ENCODE measurements around the gene SLC2A9.

SLC2A9 gene

GRCh38 chr4:10020871-10021652, at the start of gene SLC2A9:
Gene SLC2A9, minus strand, starts transcription at chr4:10021497. Its CDS starts 68 bp downstream, at chr4:10021429.
- DNase-seq, result no peak

GRCh38 chr4:10069075-10069642, 47.9 kb upstream of the SLC2A9 start:
- DNase-seq, result no peak

- DNase-seq, result no peak
Measured at GRCh38 chr4:10066670-10067651, 45.7 kb upstream of the SLC2A9 start.

DNA sequence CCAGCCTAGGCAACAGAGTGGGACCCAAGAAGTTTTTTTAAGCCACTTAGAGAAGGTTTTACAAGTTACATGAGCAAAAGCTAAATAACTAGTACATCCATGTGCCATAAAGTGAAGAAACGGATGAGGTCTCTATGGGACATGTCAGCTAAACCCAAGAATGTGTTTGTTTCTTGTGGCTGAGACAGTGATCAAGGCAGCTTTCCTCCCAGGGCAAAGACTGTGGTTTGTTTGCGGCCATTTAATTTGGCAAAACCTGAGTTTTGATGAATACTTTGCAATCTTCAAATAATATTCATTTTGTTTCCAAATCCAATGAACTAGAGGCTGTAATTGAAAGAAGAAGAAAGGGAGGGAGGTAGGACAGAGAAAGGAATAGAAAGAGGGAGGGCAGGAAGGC, 44.9 kb upstream of the SLC2A9 start:
- DNase-seq, result no peak

GRCh38 chr4:10063544-10064300, 42.4 kb upstream of the SLC2A9 start:
- DNase-seq, result peak; percentile 85

DNA sequence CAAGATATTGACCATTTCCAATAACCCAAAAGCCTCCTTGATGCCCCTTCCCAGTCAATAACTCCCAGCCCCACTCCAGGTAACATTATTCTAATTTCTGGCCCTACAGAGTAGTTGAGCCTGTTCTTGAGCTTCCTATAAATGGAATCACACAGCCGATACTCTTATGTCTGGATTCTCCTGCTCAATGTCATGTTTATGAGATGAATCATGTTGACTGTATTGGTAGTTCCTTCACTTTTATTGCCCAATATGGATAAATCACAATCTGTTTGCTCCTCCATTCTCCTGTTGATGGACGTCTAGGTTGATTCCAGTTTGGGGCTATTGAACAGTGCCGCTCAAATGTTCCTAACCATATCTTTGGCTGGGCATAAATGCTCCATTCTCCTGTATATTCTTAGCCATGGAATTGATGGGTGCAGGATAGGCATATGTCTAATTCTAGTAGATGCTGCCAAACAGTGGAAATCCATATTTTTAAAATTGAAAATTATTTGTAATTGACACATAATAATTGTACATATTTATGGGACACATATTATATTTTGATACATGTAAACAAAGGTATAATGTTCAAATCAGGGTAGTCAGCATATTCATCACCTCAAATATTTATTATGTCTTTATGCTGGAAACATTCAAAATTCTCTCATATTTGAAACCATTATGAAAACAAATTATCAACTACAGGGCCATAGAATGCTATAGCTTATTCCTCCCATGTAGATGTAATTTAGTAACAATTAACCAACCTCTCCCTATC, 40.5 kb upstream of the SLC2A9 start:
- no peak for DNase-seq

DNA sequence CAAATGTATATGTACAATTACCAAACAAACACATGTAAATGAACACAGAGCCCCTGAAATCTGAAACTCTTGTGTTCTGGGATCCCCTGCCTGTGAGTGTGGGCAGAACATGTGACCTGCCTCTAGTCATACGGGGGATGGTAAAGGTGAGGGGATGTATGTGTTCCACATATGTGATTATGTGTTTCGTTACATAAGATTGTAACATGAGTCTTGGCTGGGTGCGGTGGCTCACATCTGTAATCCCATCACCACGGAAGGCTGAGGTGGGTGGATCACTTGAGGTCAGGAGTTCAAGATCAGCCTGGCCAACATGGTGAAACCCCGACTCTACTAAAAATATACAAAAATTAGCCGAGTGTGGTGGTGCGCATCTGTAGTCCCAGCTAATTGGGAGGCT, 37.1 kb upstream of the SLC2A9 start:
- no peak for DNase-seq

GRCh38 chr4:10057023-10057395, 35.7 kb upstream of the SLC2A9 start:
- DNase-seq, result no peak

- DNase-seq, result no peak
Measured at GRCh38 chr4:10056334-10057022, 35.2 kb upstream of the SLC2A9 start.

DNA sequence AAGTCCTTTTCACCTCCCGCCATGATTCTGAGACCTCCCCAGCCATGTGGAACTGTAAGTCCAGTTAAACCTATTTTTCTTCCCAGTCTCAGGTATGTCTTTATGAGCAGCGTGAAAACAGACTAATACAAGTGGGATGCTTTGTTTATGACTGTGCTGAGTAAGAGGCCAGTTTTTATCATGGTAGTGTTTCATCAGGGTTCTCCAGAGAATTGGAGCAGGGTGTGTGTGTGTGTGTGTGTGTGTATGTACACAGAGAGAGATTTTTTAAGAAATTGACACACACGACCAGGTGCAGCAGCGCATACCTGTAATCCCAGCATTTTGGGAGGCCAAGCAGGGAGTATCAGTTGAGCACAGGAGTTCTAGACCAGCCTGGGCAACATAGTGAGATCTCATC, 34.6 kb upstream of the SLC2A9 start:
- DNase-seq, result no peak

DNA sequence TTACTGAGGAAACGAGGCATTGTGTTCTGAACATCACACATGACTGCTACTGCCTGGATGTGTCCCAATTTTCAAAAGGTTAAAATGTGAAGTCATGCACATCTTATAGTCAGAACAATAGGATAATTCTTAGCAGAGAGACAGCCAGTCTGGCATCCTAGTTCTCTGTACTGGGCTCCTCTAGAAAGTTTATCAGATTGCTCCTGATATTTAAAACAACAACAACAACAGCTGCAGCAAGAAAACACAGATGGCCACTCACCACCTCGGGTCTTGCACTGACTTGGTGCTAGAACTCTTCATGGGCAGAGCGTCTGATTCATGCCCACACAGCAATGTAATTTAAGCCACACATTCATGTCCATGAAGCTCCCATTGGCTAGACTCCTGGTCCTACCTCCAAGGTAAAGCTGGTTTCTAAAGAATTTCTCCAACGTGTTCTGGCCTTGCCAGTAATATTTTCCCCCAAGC, 33.3 kb upstream of the SLC2A9 start:
- peak; percentile 47 for DNase-seq

DNA sequence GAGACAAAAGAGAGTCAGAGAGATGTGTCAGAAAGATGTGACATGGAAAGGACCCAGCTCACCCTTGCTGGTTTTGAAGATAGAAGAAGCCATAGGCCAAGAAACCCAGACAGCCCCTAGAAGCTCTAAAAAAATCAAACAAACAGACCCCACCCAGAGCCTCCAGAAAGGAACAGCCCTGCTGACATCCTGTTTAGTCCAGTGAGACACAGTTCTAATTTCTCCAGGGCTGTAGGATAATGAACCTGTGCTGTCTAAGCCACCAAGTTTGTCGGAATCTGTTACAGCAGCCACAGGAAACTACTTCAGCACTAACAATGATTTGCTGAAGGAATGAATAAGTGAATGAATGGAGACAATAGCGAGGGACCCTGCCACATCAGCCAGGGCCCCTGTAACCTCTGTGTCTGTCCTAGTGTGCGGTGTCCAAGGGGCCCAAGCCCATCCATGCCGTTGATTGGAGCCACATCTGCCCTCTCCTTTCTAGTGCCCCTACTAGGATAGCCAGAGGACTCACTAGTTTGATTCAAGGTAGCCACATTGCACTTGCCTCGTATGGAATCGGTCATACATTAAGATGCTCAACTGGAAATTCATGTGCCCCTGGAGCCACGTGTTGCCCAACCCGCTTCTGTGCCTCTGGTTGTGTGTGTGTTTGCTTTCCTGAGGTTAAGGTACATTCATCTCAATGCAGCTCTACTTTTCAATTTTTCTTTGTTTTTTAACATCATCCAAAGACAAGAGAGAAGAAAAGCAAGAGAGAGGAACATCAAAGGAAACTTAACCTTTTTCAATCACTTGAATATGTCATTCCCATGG, 32.5 kb upstream of the SLC2A9 start:
- peak; percentile 33 for DNase-seq

DNA sequence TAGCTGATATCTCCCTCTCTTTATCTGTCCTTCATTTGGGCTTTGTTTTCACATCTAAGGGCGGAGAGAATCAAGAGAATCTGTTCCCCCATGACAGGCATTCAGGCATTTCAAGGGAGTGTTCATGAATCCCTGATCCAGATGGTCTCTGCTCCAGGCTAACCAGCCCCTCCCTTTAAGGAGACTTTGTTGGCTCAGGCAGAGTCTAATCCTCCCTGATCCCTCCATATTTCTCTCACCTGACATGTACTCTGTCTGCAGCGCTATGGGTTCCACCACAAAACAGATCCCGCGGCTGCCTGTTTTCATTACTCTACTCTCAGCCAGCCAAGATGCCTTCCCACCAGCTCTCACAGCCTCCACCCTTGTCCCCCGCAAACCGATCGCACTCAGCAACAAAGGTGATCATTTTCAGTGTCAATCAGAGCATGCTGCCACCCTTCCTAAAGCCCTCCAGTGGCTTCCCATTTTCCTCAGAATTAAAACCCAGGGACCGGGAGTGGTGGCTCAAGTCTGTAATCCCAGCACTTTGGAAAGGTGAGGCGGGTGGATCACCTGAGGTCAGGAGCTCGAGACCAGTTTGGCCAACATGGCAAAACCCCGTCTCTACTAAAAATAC, 30.3 kb upstream of the SLC2A9 start:
- DNase-seq, result no peak

GRCh38 chr4:10050721-10051120, 29.4 kb upstream of the SLC2A9 start:
- DNase-seq, result no peak

- DNase-seq, result no peak
Measured at GRCh38 chr4:10050261-10050661, 29.0 kb upstream of the SLC2A9 start.

DNA sequence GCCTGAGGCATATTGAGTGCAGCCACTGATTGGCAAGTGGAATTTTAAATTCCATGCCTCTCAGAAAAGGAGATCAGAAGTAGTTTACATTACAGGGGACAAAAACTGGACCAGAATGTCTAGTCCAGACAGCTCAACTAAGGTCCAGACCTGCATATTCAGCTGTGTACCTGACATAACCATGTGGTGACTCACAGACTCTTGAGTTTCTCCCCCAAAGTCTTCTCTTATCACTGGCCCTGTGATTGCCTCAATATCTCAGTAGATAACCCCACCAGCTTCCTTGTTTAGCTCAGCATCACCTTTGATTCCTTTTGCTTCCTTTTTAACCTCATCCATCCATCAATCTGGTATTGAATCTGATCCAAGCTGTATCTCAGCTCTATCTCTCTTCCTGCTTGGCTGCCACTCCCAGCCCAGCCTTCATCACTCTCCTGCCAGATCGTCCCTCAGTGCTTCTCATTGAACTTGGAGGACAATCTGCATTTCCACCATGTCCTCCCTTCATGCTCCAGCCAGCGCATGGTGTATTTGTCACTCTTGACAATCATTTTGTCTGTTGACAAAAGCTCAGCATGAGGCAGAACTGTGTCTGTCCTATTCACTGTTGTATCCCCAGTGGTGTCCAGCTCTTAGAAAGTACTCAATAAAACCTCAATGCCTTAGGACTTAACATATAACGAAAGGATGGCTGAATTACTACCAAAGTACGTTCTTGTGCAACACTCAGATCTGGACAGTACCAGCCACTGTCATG, 27.8 kb upstream of the SLC2A9 start:
- DNase-seq, result peak; percentile 55

- DNase-seq, result no peak
Measured at GRCh38 chr4:10047967-10048366, 26.7 kb upstream of the SLC2A9 start.

DNA sequence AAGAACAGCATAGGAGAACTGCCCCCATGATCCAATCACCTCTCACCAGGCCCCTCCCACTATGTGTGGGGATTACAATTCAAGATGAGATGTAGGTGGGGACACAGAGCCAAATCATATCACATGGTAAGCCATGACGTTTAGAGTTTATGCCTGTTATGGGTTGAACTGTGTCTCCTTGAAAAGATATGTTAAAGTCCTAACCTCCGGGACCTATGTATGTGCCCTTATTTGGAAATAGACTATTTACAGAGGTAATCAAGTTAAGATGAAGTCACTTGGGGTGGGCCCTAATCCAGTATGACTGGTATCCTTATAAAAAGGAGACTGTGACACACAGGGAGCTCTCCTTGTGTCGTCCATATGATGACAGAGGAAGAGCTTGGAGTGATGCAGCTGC, 25.2 kb upstream of the SLC2A9 start:
- no peak for DNase-seq

DNA sequence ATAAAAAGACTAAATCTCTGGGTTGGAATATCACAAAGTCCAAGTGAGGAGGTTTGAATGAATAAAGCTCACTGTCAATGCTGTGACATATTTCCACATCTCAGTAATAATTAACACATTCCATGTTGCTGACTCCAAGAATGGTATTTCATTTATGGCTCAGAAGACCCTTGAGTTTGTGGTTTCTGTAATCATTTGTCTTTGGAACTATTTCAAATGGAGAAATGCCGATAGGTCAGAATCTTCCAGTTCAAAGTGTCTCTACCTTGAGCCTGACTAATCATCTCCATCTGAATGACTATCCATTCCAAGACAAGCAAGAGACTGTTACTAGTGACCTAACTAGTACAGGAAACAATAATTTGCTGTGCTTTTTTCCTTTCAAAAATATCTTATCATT, 24.2 kb upstream of the SLC2A9 start:
- DNase-seq, result no peak

All from NCI-H345 (cell line).